ENCODE results near the gene PHKA2.
"Not testable (repeated sequence)": the region's sequence is repeated elsewhere in the genome, so short reads cannot be mapped to it uniquely, and the experiment has no call there.

PHKA2 gene

GRCh38 chrX:18983666-18984380 is at the start of gene PHKA2:
Gene PHKA2 (minus strand): TSS chrX:18984114. CDS start chrX:18983932, 182 bp downstream.
- peak within 1 kb of the TSS; percentile 86 for H3K27ac ChIP-seq
- TF ChIP-seq, protein P1, sequence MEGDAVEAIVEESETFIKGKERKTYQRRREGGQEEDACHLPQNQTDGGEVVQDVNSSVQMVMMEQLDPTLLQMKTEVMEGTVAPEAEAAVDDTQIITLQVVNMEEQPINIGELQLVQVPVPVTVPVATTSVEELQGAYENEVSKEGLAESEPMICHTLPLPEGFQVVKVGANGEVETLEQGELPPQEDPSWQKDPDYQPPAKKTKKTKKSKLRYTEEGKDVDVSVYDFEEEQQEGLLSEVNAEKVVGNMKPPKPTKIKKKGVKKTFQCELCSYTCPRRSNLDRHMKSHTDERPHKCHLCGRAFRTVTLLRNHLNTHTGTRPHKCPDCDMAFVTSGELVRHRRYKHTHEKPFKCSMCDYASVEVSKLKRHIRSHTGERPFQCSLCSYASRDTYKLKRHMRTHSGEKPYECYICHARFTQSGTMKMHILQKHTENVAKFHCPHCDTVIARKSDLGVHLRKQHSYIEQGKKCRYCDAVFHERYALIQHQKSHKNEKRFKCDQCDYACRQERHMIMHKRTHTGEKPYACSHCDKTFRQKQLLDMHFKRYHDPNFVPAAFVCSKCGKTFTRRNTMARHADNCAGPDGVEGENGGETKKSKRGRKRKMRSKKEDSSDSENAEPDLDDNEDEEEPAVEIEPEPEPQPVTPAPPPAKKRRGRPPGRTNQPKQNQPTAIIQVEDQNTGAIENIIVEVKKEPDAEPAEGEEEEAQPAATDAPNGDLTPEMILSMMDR (conservative IDR thresholded peaks at IDR 0.05): no peak

GRCh38 chrX:19030805-19031204 is 46.9 kb upstream of the PHKA2 start:
- TF ChIP-seq, protein P1 (conservative IDR thresholded peaks at IDR 0.05): no peak
- H3K27ac ChIP-seq: no peak overlapping the region

DNA sequence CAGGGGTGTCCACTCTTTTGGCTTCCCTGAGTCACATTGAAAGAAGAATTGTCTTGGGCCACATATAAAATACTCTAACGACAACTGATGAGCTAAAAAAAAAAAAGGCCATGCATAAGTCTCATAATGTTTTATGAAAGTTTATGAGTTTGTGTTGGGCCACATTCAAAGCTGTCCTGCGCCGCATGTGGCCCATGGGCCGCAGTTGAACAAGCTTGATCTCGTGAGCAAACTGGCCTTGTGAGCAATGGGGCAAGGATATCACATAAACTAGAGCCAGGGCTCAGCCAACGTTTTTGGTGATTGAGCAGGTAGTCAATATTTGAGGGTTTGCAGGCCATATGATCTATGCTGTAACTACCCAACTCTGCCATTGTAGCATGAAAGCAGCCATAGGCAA is 44.6 kb upstream of the PHKA2 start:
- TF ChIP-seq, protein P1 (conservative IDR thresholded peaks at IDR 0.05): no peak
- H3K27ac ChIP-seq: peak overlapping the region; percentile 42; the same call in 1 of the 2 replicates

- H3K27ac ChIP-seq: no peak overlapping the region
- TF ChIP-seq, protein P1 (conservative IDR thresholded peaks at IDR 0.05): no peak
These were observed 40.5 kb upstream of the PHKA2 start for GRCh38 chrX:19024366-19024765.

DNA sequence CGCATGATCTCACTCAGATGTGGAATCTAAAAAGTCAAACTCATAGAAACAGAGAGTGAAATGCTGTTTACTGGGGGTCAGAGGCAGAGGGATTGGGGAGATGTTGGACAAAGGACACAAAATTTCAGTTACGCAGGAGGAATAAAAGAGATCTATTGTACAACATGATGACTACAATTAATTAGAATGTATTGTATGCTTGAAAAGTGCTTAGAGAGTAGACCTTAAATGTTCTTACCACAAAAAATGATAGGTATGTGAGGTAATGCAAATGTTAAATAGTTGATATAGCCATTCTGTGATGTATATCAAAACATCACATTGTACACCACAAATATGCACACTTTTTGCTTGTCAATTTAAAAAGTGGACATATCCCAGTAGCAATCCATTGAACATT is 36.1 kb upstream of the PHKA2 start:
- H3K27ac ChIP-seq: no peak overlapping the region
- TF ChIP-seq, protein P1 (conservative IDR thresholded peaks at IDR 0.05): no peak

DNA sequence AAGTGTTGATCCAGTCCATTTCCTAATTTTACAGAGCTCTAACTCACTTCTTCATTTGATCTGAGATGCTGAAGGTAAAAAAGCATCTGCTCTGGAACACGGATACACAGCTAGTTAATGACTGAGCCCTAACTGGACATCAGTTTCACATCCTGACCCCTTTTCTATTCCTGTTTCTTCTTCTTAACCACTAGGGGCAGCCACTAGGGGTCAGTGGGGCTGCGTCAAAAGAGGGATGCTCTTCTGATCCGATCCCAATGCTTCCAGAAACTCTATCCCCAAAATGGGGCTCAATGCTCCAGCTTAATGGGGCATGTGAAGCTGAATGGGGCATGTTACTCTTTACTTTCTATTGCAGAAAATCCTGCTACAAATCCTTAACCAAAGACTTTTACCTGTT is 33.4 kb upstream of the PHKA2 start:
- TF ChIP-seq, protein P1 (conservative IDR thresholded peaks at IDR 0.05): peak; percentile 74
- no peak overlapping the region for H3K27ac ChIP-seq

DNA sequence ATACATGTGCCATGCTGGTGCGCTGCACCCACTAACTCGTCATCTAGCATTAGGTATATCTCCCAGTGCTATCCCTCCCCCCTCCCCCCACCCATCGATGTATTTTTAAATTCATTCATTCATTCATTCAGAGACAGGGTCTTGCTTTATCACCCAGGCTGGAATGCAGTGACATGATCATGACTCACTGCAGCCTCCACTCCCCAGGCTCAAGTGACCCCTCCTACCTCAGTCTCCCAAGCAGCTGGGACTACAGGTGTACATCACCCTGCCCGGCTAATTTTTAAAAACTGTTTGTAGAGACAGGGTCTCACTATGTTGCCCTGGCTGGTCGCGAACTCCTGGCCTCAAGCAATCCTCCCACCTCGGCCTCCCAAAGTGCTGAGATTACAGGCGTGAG is 32.7 kb upstream of the PHKA2 start:
- H3K27ac ChIP-seq: not testable (repeated sequence)

GRCh38 chrX:19007868-19008267 is 24.0 kb upstream of the PHKA2 start:
- peak overlapping the region; percentile 50 for H3K27ac ChIP-seq
- TF ChIP-seq, protein P1 (conservative IDR thresholded peaks at IDR 0.05): no peak
